HCEC 1CT (cell line): ENCODE measurements around the gene ACTR1B.
"Not testable (repeated sequence)": the region's sequence is repeated elsewhere in the genome, so short reads cannot be mapped to it uniquely, and the experiment has no call there.

Experiments
- DNase-seq: peaks from one replicate; pipeline ENCODE4 v3.0.0-alpha.2; 2017

ACTR1B gene

GRCh38 chr2:97688062-97688827, 24.4 kb upstream of the ACTR1B start:
- DNase-seq = no peak

- not testable (repeated sequence) for DNase-seq
Measured at GRCh38 chr2:97687235-97687634, 23.4 kb upstream of the ACTR1B start.

GRCh38 chr2:97678298-97678697, 14.5 kb upstream of the ACTR1B start:
- DNase-seq = no peak

GRCh38 chr2:97677480-97677879, 13.6 kb upstream of the ACTR1B start:
- no peak for DNase-seq

- DNase-seq = no peak
Measured at GRCh38 chr2:97676620-97677019, 12.8 kb upstream of the ACTR1B start.

GRCh38 chr2:97675430-97676113, 11.7 kb upstream of the ACTR1B start:
- DNase-seq = no peak

GRCh38 chr2:97673915-97674283, 10.1 kb upstream of the ACTR1B start:
- no peak for DNase-seq

GRCh38 chr2:97673182-97673914, 9.5 kb upstream of the ACTR1B start:
- no peak for DNase-seq

- DNase-seq = not testable (repeated sequence)
Measured at GRCh38 chr2:97672606-97673140, 8.8 kb upstream of the ACTR1B start.

GRCh38 chr2:97671526-97671925, 7.7 kb upstream of the ACTR1B start:
- no peak for DNase-seq

GRCh38 chr2:97670471-97670870, 6.6 kb upstream of the ACTR1B start:
- DNase-seq = no peak

GRCh38 chr2:97669448-97669847, 5.6 kb upstream of the ACTR1B start, which contains the start of gene C2orf92:
Gene C2orf92, plus strand, starts transcription at chr2:97669713. Its CDS starts 76 bp downstream, at chr2:97669789.
- DNase-seq = no peak

- no peak for DNase-seq
Measured at GRCh38 chr2:97664636-97664970, 759 bp upstream of the ACTR1B start.

GRCh38 chr2:97663626-97663961, 250 bp downstream of the ACTR1B start:
- DNase-seq = no peak

- peak; percentile 89 for DNase-seq
Measured at GRCh38 chr2:97662895-97663625, 784 bp downstream of the ACTR1B start.

GRCh38 chr2:97662386-97662894, 1.4 kb downstream of the ACTR1B start:
- no peak for DNase-seq

GRCh38 chr2:97661927-97662326, 1.9 kb downstream of the ACTR1B start:
- DNase-seq = no peak

GRCh38 chr2:97660775-97661389, 3.0 kb downstream of the ACTR1B start:
- DNase-seq = no peak

- no peak for DNase-seq
Measured at GRCh38 chr2:97660044-97660774, 3.6 kb downstream of the ACTR1B start.

- no peak for DNase-seq
Measured at GRCh38 chr2:97659256-97660043, 4.4 kb downstream of the ACTR1B start.

- DNase-seq = no peak
Measured at GRCh38 chr2:97658691-97659157, 5.1 kb downstream of the ACTR1B start.
